Stimulated activated CD4-positive, alpha-beta T cell treated with anti-CD3 and anti-CD28 coated beads, Interleukin-1b, Interleukin-23, amount 100 ng/mL, for 4 hours (primary cell): ENCODE data around the gene PAFAH2.
"Not testable (repeated sequence)": the region's sequence is repeated elsewhere in the genome, so short reads cannot be mapped to it uniquely, and the experiment has no call there.

Source experiments
- DNase-seq, 2 donors: peaks; one replicate each; pipeline ENCODE4 v3.0.0-alpha.2; 2020; ENCODE audit warnings: low read depth in 2 of 2

The PAFAH2 gene

DNA sequence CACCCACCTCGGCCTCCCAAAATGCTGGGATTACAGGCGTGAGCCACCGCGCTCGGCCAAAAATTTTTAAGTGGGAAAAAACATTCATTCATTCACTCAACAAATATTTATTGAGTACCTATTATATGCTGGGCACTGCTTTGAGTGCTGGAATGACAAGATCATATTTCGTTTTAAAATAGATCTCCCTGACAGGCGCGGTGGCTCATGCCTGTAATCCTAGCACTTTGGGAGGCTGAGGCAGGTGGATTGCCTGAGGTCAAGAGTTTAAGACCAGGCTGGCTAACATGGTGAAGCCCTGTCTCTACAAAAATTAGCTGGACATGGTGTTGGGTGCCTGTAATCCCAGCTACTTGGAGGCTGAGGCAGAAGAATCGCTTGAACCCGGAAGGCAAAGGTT, 11.1 kb downstream of the PAFAH2 start:
- DNase-seq = not testable (repeated sequence)

DNA sequence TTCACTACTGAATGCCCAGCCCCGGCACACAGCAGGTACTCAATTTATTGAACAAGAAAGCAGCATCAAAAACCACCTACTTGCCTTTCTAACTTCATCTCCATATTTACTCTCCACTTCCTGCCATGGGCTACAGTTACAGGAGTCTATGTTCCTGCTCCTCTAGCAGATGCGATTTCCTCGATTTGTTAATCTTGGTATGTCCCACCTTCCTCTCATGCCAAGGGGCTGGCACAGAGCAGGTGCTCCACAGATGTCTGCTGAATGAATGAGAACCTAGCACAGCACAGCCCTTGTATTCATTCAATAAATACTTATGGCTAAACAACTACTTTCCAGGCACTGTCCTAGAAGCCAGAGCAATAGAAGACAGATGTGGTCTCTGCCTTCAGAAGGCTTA, 12.2 kb downstream of the PAFAH2 start:
- no peak for DNase-seq

DNA sequence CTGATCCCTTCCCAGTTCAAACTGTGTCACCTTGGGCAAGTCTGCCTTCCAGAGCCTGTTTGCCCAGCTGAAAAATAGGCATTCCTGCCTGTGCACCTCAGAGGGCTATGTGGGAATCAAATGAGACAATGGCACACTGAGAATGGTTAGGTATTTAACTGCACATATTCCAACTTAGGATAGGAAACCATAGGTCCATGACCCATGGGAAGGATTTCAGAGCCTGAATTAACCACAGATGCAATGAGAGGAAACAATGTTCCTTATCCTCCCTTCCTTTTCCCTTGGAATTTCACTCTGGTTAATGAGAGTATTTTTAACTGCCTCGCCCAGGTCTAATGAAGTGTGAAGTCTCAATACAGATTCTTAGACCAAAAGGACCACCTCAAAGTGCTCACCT, 12.7 kb downstream of the PAFAH2 start:
- DNase-seq = no peak

DNA sequence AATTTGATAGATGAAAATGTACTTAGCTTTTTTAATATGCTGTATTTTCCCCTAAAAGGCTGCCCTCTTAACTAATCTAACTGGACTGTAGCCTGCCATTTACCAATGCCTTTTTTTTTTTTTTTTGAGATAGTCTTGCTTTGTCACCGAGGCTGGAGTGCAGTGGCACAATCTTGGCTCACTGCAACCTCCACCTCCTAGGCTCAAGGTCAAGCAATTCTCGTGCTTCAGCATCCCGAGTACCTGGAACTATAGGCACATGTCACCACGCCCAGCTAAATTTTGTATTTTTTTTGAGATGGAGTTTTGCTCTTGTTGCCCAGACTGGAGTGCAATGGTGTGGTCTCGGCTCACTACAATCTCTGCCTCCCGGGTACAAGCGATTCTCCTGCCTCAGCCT, 18.7 kb downstream of the PAFAH2 start:
- DNase-seq = no peak

DNA sequence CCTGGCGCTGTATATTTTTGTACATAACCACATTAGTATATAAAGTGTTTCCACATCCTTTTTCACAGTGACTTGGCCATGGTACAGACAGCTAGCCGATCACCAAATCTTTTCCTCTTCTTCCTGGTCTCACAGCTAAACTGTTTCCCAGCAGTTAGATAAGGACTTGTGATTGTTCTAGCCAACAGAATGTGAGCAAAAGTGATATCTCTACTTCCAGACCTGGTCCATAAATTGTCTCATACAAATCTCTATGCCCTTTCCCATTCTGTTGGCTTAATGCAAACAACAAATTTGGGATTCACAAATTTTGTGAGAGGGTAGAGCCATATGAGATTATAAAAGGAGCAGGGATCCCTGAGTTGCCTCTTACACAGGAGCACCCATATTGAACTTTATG, 19.5 kb downstream of the PAFAH2 start:
- DNase-seq = no peak

DNA sequence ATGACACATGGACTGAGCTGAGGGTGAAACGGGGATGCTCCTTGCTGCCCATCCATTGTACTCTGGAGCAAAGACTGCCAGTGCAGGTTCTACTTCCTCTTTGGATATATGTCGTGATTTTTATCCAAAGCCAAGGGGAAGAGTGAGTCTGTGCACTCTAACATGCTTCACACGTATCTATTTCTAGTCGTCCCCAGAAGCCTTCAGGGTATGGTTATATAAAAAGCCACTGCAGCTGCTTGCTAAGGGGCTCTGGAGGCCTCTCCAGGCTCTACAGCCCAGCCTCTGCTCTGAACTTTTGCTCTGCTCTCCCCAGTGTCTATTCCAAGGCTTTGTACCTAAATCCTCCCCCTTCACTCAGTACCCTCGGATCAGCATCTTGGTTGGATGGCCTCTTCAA, 20.1 kb downstream of the PAFAH2 start:
- no peak for DNase-seq

DNA sequence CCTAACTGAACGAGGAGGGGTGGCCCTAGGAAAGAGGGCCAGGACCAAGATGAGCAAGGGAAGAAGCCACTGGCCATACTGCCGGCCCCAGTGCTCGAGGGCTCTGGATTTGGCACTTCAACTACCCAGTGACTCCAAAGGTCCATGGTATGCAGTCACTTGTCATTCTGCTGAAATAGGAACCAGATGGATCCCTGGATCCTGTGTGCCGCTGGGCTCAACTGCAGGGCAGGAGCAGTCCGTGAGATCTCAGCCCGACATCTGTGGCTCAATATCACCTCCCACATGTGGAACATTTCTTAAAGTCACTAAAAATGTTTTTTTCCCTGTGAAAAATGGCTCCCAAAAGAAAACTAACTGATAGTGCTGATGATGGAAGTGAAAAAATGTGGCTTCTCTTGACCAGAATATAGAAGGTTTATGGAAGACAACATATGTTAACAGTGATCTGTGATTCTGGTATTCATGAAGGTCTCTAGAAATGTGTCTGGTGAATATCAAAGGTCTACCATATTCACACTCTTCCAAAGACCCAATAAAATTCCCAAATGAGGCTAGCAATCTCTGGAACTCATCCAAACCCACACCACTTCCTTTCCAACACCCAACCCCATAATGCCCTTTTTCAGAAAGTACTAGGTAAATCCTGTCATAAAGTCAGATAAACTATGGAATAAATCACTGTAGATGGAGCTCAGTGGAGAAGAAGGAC, 24.1 kb downstream of the PAFAH2 start:
- no peak for DNase-seq

DNA sequence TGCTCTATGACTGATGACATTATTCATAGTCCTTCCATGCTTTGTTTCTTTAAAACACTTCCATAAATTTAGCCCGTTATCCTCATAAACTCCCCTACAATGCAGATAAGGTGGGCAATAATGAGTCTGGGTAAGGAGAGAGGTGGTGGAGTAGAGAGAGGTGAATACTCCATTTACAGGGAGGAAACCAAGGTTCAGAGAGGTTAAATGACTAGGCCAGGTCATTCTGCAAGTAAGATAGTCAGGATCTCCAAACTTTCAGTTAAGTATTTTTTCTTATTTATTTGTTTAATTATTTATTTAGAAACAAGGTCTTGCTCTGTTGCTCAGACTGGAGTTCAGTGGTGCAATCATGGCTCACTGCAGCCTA, 26.1 kb downstream of the PAFAH2 start:
- no peak for DNase-seq

DNA sequence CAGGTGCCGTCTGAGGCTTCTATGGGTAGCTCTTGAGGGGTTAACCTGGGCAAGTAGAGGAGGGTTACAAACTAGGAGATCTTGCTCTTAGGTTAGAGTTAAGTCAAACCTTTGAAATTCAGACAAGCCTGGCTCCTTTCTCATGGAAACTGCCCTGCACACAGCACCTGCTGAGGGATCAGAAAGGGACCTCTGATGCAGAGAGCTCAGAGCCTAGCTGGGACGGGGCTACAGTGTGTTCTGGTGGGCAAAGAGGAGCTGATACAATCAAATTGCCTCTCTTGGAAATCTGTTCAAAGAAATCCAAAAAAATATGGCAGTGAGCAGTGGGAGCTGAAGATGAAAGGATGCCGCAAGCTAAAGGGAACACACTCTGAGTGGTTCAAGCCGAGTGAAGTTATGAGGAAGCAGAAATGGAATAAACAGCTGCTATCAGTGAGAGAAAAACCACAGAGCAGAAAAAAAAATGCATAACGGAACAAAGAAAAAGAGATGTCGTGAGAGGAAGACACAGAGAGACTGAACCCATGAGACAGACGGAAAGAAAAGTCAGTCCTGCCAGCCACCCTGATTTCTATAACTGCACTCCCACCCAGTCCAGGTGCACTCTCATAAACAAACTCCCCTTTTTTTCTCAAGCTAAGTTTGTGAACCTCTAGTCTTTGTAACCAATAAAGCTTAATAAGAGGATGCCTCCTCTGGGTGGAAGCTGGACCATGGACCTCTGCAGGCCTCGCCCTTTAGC, 26.6 kb downstream of the PAFAH2 start:
- DNase-seq = no peak

DNA sequence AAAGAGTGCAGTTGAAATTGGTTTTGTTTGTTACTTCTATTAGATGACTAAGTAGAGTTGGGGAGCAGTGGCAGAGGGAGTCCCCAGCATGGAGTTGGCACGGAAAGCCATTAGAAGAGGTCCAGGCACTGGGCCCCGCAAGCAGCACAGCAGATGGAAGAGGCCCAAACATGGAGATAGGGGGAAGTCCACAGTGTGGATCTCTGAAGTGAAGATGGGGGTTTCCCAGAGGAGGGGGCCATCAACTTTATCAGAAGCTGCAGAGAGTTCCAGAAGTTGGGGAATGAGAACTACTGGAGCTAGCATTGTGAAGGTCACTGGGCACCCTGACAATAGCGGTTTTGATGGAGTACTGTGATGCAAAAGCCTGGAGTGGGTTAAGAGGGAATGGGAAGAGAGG, 30.6 kb downstream of the PAFAH2 start:
- DNase-seq = no peak

DNA sequence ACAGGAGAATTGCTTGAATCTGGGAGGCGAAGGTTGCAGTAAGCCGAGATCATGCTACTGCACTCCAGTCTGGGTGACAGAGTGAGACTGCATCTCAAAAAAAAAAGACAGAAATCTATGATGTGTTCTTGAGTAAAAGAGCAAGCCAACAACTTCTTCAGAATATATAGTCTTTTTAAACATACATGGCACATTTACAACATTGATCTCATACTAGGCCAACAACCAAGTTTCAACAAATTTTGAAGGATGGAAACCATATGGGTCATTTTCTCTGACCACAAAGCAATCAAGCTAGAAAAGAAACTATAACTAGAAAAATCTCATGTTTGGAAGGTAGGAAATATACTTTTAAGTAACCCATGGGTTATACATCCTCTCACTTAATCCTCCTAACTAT, 38.3 kb downstream of the PAFAH2 start:
- no peak for DNase-seq

DNA sequence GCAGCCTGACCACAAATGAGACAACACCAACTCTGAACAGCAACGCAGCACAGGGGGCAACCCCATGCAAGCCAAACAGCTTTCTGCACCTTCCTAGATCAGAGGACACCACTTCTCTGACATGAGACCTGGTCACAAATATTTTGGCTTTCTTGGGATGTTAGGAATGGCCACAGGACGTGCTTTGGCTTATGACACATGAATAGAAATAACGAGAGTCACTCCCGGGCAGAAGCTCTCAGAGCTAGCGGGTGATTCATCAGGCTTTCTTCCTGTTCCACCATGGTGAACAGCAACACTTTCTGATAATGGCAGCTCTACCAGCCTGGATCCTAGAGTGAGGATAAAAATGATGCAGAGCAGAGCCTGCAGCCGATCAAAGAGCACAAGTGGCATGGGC, 39.4 kb downstream of the PAFAH2 start:
- DNase-seq = no peak

DNA sequence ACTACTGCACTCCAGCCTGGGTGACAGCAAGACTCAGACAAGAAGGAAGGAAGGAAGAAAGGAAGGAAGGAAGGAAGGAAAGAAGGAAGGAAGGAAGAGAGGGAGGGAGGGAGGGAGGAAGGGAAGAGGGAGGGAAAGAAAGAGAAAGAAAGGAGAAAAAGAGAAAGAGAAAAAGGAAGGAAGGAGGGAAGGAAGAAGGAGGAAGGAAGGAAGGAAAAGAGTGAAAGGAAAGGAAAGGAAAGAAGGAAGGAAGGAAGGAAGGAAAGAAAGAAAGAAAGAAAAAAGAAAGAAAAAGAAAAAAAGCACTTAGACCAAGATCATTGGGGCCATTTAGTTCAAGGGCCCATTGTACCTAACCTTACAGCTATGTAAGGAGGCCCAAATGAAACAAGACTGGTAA, 42.3 kb downstream of the PAFAH2 start:
- no peak for DNase-seq

DNA sequence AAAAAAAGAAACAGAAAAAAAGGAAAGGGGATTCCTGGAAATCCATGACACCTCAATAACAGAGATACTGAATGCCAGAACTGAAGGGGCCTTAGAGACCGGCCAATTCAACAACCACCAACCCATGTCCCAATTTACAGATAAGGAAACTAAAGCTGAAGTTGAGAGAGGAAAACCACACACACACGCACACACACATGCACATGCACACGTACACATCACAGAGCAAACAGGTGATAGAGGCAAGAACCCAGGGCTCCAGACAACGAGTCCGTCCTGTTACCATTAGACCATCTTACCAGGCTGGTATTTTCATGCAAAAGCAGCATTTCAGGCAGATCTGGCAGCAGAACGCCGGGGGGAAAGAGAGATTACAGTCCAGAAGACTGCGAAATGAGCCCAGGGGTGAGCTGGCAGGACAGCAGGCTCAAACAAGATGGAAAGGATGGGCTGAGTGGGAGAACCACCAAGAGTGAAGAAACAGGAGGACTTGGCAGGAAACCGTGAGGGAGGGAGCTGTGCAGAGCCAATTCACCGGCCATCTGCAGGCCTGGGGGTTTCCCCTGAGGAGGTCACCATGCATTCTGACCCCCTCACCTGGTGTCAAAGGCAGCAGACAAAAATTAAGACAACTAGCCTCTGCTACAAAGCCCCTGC, 43.5 kb downstream of the PAFAH2 start:
- no peak for DNase-seq

DNA sequence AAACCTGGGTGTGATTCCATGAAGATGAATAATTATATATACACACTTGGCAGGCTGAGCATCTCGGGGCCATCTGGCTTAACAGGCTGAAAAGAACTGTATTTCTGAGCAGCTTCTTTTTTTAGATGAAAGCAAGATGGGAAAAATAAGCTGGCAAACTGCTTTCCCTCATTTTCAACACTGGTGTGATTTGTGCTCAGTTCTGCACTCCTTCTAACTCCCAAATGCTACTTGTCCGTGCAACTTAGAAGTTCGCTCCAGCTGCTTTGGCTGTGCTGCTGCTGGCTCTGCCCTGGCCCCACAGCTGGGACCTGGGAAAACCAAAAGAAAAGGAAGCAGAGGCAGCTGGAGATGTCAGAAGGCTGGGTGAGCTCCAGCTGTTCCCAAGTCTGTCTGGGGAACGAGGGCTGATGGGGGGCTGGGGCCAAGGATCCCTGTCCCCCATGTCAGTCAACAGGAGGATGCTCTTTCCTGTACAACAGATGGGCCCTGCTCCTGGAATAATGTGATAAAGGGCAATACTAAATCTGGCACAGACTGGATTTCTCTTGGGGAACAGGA, 44.9 kb downstream of the PAFAH2 start:
- no peak for DNase-seq

DNA sequence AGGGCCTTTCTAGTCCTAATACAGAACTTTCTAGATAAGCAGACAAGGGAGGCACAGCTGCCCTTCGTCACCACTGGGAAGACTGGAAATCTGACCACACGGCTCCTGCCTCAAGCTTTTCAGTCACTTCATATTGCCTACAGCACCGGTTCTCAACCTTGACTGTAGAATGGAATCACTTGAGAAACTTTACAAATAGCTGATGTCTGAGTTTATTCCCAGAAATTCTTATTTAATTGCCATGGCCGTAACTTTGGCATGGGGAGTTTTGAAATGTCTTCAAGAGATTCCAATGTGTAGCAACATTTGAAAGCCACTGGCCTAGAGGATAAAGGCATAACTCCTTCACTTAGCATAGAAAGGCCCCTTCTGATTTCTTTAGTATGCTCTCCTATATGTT, 49.2 kb downstream of the PAFAH2 start:
- no peak for DNase-seq

DNA sequence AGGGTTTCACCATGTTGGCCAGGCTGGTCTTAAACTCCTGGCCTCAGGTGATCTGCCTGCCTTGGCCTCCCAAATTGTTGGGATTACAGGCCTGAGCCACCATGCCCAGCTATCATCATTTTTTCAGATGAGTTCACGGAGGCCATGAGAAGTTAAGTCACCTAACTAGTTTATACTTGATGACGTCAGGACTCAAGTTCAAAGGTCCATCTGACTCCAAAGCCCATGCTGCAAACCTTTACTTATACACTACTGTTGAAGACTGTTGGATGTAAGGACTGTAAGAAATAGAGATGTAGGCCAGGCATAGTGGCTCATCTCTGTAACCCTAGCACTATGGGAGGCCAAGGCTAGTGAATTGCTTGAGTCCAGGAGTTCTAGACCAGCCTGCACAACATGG, 50.8 kb downstream of the PAFAH2 start:
- no peak for DNase-seq

DNA sequence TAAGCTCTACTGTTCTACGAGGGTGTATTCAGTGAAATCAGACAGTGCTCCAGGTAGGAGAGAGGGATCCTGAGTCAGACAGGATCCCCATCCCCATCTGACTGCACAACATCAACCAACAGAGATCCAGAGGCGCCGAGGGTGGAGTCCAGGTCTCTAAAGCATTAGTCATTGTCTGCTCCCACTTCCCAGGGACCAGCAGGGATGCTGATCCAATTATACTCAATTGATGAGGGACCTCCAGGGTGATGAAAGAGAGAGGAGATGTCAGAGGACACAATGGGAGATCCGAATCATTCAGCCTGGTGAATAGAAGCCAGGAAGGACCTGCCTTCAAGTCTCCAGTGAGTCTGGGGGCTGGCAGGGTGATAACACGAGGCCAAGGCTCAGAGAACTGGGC, 52.1 kb downstream of the PAFAH2 start:
- no peak for DNase-seq

DNA sequence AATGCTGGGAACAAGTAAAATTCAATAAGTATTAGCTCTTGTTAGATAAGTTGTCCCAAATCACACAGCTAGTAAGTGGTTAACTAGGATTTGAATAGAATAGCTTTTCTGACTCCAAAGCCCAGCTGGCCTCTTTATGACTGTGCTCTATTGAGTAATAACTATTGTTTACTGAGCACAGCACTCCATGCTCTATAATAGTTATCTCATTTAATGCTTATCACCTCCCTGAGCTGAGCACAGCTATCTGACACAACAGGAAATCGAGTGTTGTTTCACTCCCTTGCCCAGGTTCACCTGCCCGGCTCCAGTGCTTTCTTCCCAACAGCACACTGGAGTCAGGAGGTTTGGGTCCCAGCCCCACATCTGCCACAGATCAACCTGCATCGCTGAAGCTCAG, 52.9 kb downstream of the PAFAH2 start:
- DNase-seq = no peak

DNA sequence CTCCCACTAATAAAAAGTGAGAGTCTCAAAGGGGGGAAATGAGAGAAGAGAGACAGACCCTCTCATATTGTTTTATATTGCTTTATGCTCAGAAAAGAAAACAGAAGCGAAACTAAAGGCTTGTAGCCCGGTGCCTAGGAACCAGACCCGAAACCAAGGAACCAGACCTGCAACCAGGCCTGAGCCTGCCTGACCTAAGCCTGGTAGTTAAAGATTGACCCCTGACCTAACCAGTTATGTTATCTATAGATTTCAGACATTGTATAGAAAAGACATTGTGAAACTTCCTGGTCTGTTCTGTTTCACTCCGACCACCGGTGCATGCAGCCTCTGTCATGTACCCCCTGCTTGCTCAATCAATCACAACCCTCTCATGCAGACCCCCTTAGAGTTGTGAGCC, 54.4 kb downstream of the PAFAH2 start:
- DNase-seq = not testable (repeated sequence)

DNA sequence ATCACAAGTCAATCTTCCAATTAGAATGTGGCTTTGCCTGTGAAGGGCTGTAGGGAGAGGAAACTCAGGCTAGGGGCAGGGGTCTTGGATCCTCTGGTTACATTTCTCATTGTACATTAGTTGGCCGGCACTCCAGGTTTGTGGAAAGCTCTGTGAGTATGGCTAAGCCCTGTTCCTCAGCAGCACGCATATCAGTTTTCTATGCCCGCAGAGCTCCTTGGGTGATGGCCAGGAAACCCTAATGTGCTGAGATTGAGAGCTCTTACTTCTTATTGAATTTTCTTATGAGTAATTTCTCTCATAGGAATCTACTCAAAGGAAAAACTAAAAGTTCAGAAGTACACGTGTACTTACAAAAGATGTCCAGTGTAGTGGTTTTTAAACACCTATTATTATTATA, 60.9 kb downstream of the PAFAH2 start:
- DNase-seq = no peak

DNA sequence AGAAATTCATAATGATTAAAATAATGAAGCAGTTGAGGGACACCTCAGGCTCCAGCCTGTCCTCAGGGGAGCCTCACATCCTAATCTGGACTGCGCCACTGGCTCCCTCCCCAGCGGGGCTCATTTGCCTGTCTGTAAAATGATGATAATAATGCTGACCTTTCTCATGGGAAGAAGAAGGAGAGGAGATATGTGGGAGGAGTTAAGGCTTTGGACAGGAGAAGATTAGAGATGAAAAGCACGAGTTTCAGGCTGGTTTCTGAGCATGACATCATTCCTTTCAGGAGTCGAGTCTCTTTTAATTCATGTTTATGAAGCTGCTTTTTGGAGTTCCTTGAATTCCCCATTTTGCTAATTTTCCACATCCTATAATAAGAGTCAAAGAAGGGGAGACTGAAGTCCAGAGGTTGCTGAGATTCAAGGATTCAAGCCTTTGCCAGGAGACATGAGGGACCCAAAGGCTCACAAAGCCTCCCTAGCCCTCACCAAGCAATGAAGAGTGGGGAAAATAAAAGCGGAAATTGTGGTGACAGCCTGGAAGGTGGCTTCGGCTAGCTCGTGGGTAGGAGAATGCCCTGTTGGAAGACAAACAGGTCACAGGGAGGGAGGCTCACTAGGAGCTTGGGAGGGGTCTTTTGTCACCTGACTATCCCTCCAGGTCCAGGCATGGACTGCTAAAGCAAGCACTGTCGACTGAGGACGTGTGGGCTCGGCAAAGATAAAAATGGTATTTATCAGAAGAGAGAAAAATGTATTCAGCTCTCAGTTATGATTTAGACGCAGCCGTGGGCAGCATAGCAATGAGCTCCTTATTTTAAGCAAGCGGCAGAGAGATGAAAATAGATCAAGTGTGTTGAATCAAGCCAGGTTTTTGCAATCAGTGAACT, 64.1 kb downstream of the PAFAH2 start:
- DNase-seq = no peak
